SK-N-SH treated with all-trans-retinoic acid at 6 μM for 48 hours (cell line): ENCODE results near the gene COL4A1.

ENCODE experiments used
- ATAC-seq: fragments of 200-7000 bp; cut with Tn5 transposase; 3 replicates; pipeline ENCODE4 v1.9.1; 2020; ENCODE audit warnings: mild to moderate bottlenecking, moderate library complexity
- ARNTL ChIP-seq: fragments of 450-650 bp; formaldehyde crosslinking; IDR thresholded peaks from 2 replicates; pipeline ENCODE4 v1.5.0; 2020; ENCODE audit warnings: low read depth, mild to moderate bottlenecking, moderate library complexity, borderline replicate concordance
- BACH2 ChIP-seq: fragments of 250-450 bp; sonication (Bioruptor Pico); IDR thresholded peaks from 2 replicates; pipeline ENCODE4 v1.9.0; 2021; ENCODE audit warnings: mild to moderate bottlenecking, borderline replicate concordance
- ESRRG ChIP-seq: fragments of 250-450 bp; sonication (Bioruptor Pico); IDR thresholded peaks from 2 replicates; pipeline ENCODE4 v1.6.1; 2021; ENCODE audit warnings: mild to moderate bottlenecking
- ISL1 ChIP-seq: fragments of 250-450 bp; sonication (Bioruptor Pico); IDR thresholded peaks from 2 replicates; pipeline ENCODE4 v2.1.2; 2022; ENCODE audit warnings: mild to moderate bottlenecking, moderate library complexity
- OSR1 ChIP-seq: fragments of 250-450 bp; sonication (Bioruptor Pico); IDR thresholded peaks from 2 replicates; pipeline ENCODE4 v1.8.0; 2022; ENCODE audit warnings: moderate library complexity, mild to moderate bottlenecking, inconsistent platforms
- PPARA ChIP-seq: fragments of 250-450 bp; sonication (Bioruptor Pico); IDR thresholded peaks from 2 replicates; pipeline ENCODE4 v1.5.0; 2020; ENCODE audit warnings: mild to moderate bottlenecking, borderline replicate concordance
- RARB ChIP-seq: fragments of 250-450 bp; sonication (Bioruptor Pico); IDR thresholded peaks from 2 replicates; pipeline ENCODE4 v1.8.0; 2021; ENCODE audit warnings: mild to moderate bottlenecking, moderate library complexity
- SNAI2 ChIP-seq: fragments of 250-450 bp; sonication (Bioruptor Pico); IDR thresholded peaks from 2 replicates; pipeline ENCODE4 v1.5.0; 2020; ENCODE audit warnings: mild to moderate bottlenecking, moderate library complexity
- TOX ChIP-seq: fragments of 250-450 bp; sonication (Bioruptor Pico); IDR thresholded peaks from 2 replicates; pipeline ENCODE4 v1.8.0; 2021; ENCODE audit warnings: mild to moderate bottlenecking, moderate library complexity, borderline replicate concordance
- ZC3H10 ChIP-seq: fragments of 250-450 bp; sonication (Bioruptor Pico); IDR thresholded peaks from 2 replicates; pipeline ENCODE4 v1.5.1; 2021; ENCODE audit warnings: mild to moderate bottlenecking, moderate library complexity
- ZFP3 ChIP-seq: fragments of 250-450 bp; sonication (Bioruptor Pico); IDR thresholded peaks from 2 replicates; pipeline ENCODE4 v1.5.0; 2020; ENCODE audit warnings: mild to moderate bottlenecking, moderate library complexity
- ZFP30 ChIP-seq: fragments of 450-650 bp; formaldehyde crosslinking; IDR thresholded peaks from 2 replicates; pipeline ENCODE4 v1.5.0; 2022; ENCODE audit warnings: mild to moderate bottlenecking, moderate library complexity
- ZNF565 ChIP-seq: fragments of 450-650 bp; formaldehyde crosslinking; conservative IDR thresholded peaks from 2 replicates; pipeline ENCODE4 v1.5.0; 2020; ENCODE audit warnings: low read depth, mild to moderate bottlenecking, moderate library complexity
- ZNF70 ChIP-seq: fragments of 450-650 bp; formaldehyde crosslinking; IDR thresholded peaks from 2 replicates; pipeline ENCODE4 v1.5.0; 2020; ENCODE audit warnings: mild to moderate bottlenecking, moderate library complexity
- ZNF8 ChIP-seq: fragments of 450-650 bp; formaldehyde crosslinking; IDR thresholded peaks from 2 replicates; pipeline ENCODE4 v1.5.0; 2020; ENCODE audit warnings: mild to moderate bottlenecking, moderate library complexity
- TF ChIP-seq, protein P1 (sequence below): fragments of 250-450 bp; sonication (Bioruptor Pico); IDR thresholded peaks from 2 replicates; pipeline ENCODE4 v1.5.1; 2021; ENCODE audit warnings: mild to moderate bottlenecking, moderate library complexity
- TF ChIP-seq, protein P2 (sequence below): fragments of 250-450 bp; sonication (Bioruptor Pico); IDR thresholded peaks from 2 replicates; pipeline ENCODE4 v1.8.0; 2021; ENCODE audit warnings: low read depth, mild to moderate bottlenecking, moderate library complexity, borderline replicate concordance
- TF ChIP-seq, protein P3 (sequence below): fragments of 250-450 bp; sonication (Bioruptor Pico); IDR thresholded peaks from 2 replicates; pipeline ENCODE4 v1.5.1; 2020; ENCODE audit warnings: low read depth, mild to moderate bottlenecking, moderate library complexity
- TF ChIP-seq, protein P4 (sequence below): fragments of 250-450 bp; sonication (Bioruptor Pico); IDR thresholded peaks from 2 replicates; pipeline ENCODE4 v1.8.0; 2020; ENCODE audit warnings: mild to moderate bottlenecking, moderate library complexity, borderline replicate concordance
- TF ChIP-seq, protein P5 (sequence below): fragments of 250-450 bp; sonication (Bioruptor Pico); IDR thresholded peaks from 2 replicates; pipeline ENCODE4 v1.5.0; 2020; ENCODE audit warnings: mild to moderate bottlenecking, moderate library complexity

The COL4A1 gene

DNA sequence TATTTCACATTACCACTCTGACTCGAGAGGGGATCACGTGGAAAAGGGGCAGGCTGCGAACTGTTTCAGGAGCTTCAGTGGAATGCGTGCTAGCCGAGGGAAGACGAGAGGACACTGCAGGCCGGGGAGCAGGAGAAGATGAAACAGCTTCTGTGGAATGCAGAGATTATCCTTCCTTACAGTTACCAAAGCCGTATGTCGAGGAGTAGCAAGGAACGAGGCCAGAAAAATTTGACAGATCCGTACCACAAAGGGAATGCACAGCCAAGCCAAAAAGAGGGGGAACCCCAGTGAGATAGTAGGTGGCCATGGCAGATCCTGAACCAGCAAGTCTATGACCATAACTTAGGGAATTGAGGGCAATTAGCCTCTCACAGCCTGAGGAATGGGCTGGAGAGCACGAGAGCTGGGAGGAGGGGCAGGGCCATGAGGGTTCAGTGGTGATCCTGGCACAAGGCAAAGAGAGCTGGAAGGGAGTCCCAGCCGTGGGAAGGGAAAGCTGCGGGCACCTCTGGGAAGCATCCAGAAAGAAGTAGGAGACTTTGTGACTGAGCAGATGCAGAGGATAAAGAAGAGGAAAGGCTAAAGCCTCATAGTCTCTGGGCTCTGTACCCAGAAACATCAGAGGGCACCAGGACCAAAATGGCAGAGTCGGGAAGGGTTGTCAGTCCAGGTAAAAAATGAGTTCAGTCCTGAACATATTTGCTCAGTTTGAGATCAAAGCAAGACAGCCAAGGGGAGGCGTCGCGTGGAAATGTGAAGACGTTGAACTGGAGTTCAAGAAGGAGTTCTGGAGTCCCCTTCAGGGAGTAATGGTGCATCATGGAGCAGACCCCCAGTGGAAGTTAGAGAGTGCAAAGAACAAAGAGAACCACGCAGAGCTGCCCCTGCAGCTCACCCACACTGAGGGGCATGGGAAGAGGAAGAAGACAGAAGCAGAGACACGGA is 5.1 kb downstream of the COL4A1 start:
- TF ChIP-seq, protein P1, sequence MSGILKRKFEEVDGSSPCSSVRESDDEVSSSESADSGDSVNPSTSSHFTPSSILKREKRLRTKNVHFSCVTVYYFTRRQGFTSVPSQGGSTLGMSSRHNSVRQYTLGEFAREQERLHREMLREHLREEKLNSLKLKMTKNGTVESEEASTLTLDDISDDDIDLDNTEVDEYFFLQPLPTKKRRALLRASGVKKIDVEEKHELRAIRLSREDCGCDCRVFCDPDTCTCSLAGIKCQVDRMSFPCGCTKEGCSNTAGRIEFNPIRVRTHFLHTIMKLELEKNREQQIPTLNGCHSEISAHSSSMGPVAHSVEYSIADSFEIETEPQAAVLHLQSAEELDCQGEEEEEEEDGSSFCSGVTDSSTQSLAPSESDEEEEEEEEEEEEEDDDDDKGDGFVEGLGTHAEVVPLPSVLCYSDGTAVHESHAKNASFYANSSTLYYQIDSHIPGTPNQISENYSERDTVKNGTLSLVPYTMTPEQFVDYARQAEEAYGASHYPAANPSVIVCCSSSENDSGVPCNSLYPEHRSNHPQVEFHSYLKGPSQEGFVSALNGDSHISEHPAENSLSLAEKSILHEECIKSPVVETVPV (CRISPR knock-in tag): no peak
- TF ChIP-seq ZNF565 (no peak), ZNF70 (CRISPR knock-in tag) (no peak), ZC3H10 (CRISPR knock-in tag) (no peak), BACH2 (CRISPR knock-in tag) (no peak), SNAI2 (CRISPR knock-in tag) (no peak), PPARA (CRISPR knock-in tag) (no peak), ARNTL (no peak), OSR1 (no peak)
- TF ChIP-seq, protein P2, sequence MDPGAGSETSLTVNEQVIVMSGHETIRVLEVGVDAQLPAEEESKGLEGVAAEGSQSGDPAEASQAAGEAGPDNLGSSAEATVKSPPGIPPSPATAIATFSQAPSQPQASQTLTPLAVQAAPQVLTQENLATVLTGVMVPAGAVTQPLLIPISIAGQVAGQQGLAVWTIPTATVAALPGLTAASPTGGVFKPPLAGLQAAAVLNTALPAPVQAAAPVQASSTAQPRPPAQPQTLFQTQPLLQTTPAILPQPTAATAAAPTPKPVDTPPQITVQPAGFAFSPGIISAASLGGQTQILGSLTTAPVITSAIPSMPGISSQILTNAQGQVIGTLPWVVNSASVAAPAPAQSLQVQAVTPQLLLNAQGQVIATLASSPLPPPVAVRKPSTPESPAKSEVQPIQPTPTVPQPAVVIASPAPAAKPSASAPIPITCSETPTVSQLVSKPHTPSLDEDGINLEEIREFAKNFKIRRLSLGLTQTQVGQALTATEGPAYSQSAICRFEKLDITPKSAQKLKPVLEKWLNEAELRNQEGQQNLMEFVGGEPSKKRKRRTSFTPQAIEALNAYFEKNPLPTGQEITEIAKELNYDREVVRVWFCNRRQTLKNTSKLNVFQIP: no peak
- TF ChIP-seq, protein P3, sequence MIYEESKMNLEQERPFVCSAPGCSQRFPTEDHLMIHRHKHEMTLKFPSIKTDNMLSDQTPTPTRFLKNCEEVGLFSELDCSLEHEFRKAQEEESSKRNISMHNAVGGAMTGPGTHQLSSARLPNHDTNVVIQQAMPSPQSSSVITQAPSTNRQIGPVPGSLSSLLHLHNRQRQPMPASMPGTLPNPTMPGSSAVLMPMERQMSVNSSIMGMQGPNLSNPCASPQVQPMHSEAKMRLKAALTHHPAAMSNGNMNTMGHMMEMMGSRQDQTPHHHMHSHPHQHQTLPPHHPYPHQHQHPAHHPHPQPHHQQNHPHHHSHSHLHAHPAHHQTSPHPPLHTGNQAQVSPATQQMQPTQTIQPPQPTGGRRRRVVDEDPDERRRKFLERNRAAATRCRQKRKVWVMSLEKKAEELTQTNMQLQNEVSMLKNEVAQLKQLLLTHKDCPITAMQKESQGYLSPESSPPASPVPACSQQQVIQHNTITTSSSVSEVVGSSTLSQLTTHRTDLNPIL (CRISPR knock-in tag): no peak
- ATAC-seq: peak; percentile 77

DNA sequence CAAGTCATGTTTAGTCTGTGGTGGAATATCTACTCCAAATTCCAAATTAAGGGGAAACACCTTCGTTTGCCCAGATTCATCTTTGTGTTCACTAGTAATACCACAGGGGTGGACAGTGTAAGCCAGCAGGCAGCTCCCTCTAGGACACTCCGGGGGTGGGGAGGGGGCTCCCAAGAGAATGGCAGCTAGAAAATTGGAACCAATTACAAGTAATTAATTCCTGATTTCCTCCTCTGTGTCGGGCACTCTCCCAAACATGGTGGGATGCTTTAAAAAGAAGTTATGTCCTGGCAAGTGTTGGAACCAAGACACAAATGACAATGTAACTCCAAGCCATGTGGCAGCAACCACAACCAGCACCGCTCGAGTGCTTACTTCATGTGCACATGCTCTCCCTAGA is 5.9 kb downstream of the COL4A1 start:
- TF ChIP-seq ZNF565 (no peak), ZC3H10 (CRISPR knock-in tag) (no peak), ZFP3 (CRISPR knock-in tag) (no peak), ZFP30 (CRISPR knock-in tag) (no peak), TOX (CRISPR knock-in tag) (no peak), PPARA (CRISPR knock-in tag) (no peak), BACH2 (CRISPR knock-in tag) (no peak), OSR1 (no peak), ZNF70 (CRISPR knock-in tag) (no peak), ESRRG (CRISPR knock-in tag) (no peak)
- TF ChIP-seq, protein P4, sequence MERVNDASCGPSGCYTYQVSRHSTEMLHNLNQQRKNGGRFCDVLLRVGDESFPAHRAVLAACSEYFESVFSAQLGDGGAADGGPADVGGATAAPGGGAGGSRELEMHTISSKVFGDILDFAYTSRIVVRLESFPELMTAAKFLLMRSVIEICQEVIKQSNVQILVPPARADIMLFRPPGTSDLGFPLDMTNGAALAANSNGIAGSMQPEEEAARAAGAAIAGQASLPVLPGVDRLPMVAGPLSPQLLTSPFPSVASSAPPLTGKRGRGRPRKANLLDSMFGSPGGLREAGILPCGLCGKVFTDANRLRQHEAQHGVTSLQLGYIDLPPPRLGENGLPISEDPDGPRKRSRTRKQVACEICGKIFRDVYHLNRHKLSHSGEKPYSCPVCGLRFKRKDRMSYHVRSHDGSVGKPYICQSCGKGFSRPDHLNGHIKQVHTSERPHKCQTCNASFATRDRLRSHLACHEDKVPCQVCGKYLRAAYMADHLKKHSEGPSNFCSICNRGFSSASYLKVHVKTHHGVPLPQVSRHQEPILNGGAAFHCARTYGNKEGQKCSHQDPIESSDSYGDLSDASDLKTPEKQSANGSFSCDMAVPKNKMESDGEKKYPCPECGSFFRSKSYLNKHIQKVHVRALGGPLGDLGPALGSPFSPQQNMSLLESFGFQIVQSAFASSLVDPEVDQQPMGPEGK: no peak
- TF ChIP-seq, protein P1 (CRISPR knock-in tag): no peak
- TF ChIP-seq, protein P2: no peak
- no peak for ATAC-seq

DNA sequence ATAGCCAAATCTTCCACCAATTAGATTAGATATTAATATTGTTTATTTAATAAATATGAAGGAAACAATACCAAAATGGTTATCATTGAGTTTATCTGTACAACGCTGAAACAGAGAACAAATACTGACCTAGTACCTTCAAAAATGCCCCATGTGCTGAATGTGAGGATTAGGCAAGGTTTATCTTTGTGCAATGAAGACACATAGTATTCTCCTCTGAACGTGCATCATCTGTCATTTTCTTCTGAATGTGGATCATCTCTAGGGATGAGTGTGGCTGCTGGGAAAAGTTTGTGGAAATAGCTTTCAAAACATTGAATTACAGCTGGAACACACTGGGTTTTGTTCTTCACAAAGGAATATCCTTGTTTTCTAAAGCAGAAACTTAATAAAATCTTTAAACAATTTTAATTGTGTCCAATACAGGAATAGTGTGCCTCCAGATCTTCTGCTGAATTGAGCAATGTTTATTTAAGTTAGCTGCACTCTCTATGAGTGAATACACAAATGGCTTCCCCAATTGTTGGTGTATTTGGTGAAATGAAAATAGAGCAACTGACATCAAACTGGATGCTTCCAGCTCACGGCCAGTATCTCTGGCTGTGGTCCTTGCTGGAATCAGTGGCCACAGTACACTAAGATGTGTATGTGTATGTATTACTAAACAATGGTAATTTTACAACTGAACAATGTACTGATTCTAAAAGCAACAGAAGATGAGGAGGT is 6.7 kb downstream of the COL4A1 start:
- no peak for TF ChIP-seq ZC3H10 (CRISPR knock-in tag)
- TF ChIP-seq, protein P5, sequence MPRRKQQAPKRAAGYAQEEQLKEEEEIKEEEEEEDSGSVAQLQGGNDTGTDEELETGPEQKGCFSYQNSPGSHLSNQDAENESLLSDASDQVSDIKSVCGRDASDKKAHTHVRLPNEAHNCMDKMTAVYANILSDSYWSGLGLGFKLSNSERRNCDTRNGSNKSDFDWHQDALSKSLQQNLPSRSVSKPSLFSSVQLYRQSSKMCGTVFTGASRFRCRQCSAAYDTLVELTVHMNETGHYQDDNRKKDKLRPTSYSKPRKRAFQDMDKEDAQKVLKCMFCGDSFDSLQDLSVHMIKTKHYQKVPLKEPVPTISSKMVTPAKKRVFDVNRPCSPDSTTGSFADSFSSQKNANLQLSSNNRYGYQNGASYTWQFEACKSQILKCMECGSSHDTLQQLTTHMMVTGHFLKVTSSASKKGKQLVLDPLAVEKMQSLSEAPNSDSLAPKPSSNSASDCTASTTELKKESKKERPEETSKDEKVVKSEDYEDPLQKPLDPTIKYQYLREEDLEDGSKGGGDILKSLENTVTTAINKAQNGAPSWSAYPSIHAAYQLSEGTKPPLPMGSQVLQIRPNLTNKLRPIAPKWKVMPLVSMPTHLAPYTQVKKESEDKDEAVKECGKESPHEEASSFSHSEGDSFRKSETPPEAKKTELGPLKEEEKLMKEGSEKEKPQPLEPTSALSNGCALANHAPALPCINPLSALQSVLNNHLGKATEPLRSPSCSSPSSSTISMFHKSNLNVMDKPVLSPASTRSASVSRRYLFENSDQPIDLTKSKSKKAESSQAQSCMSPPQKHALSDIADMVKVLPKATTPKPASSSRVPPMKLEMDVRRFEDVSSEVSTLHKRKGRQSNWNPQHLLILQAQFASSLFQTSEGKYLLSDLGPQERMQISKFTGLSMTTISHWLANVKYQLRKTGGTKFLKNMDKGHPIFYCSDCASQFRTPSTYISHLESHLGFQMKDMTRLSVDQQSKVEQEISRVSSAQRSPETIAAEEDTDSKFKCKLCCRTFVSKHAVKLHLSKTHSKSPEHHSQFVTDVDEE (CRISPR knock-in tag): no peak
- no peak for TF ChIP-seq RARB (CRISPR knock-in tag)
- TF ChIP-seq ZNF8 (CRISPR knock-in tag): no peak
- no peak for TF ChIP-seq ISL1 (CRISPR knock-in tag)
- TF ChIP-seq BACH2 (CRISPR knock-in tag): no peak
- TF ChIP-seq, protein P2: no peak
- no peak for TF ChIP-seq TOX (CRISPR knock-in tag)
- no peak for ATAC-seq
